Sigmoid colon (tissue), 7 donors: Measurements from ENCODE around the gene PDE11A. TPM values are rescaled to one million over a fixed set of nuclear protein-coding genes. Genes with fewer than 3 reads are reported as not detected.

Experiments
- DNase-seq: peaks from one replicate; pipeline ENCODE4 v3.0.0-alpha.2; 2019
- H3K27ac ChIP-seq, 4 donors: fragments of 200-600 bp; sonication (generic); one replicate each; pipeline ENCODE4 v1.5.1; 2016 to 2019; ENCODE audit warnings: mild to moderate bottlenecking in 1 of 4
- H3K27me3 ChIP-seq, 3 donors: fragments of 200-600 bp; sonication (generic); one replicate each; pipeline ENCODE4 v1.5.1; 2019; ENCODE audit warnings: mild to moderate bottlenecking in 1 of 3
- H3K36me3 ChIP-seq, 4 donors: fragments of 200-600 bp; sonication (generic); one replicate each; pipeline ENCODE4 v1.5.1; 2016 to 2019
- H3K4me1 ChIP-seq, 4 donors: fragments of 200-600 bp; sonication (generic); one replicate each; pipeline ENCODE4 v1.5.1; 2017 to 2019
- H3K4me3 ChIP-seq, 4 donors: fragments of 200-600 bp; sonication (generic); one replicate each; pipeline ENCODE4 v1.5.1; 2017 to 2019; ENCODE audit warnings: mild to moderate bottlenecking in 2 of 4, moderate library complexity in 1 of 4
- H3K9me3 ChIP-seq, 4 donors: fragments of 200-600 bp in 3 of 4; sonication (generic) in 3 of 4; one replicate each; pipeline versions ENCODE4 v1.5.1 to v1.6.1; 2013 to 2019
- CTCF ChIP-seq, 4 experiments: fragments of 450-650 bp in 3 of 4; fragments of 200-600 bp in 1 of 4; IDR thresholded peaks; one replicate each; pipeline ENCODE4 v1.5.1; 2016 to 2019; ENCODE audit warnings: antibody characterized with exemption in 4 of 4, mild to moderate bottlenecking in 3 of 4, moderate library complexity in 2 of 4
- EP300 ChIP-seq, 4 donors: sonication (generic); formaldehyde crosslinking; IDR thresholded peaks; one replicate each; pipeline ENCODE4 v1.6.1; 2017; ENCODE audit warnings: antibody characterized with exemption in 4 of 4
- POLR2A ChIP-seq, 2 donors: fragments of 450-650 bp; IDR thresholded peaks; one replicate each; pipeline ENCODE4 v1.6.1; 2016; ENCODE audit warnings: antibody characterized with exemption in 2 of 2, mild to moderate bottlenecking in 2 of 2, moderate library complexity in 2 of 2
- POLR2AphosphoS5 ChIP-seq, 4 donors: sonication (generic); formaldehyde crosslinking; IDR thresholded peaks; one replicate each; pipeline ENCODE4 v1.6.1; 2017; ENCODE audit warnings: antibody characterized with exemption in 4 of 4
- WGBS, 2 donors: extraction: QIAGEN DNeasy Blood & Tissue Kit; methylation state at CpG; one replicate each; pipeline ENCODE4 v1.1.7; 2013; 5-methylcytosine and 5-hydroxymethylcytosine counted together
- intact Hi-C: fragments of 100-400 bp; cut with DNase I; formaldehyde crosslinking; loops from one replicate; pipeline ENCODE4 v1.15.1; 2023
- polyA plus RNA-seq, 3 donors: library from polyadenylated mRNA; stranded (reverse); fragments of 200-250 nt; gene quantifications; one replicate each; pipeline ENCODE4 v1.2.3, GENCODE V29; 2013
- total RNA-seq, 4 donors: library from RNA; depleted of rRNA; stranded (reverse); fragments of >200 nt; gene quantifications; one replicate each; pipeline ENCODE4 v1.1.0, GENCODE V29; 2016
- donor health status: healthy with polysubstance abuse.
- donor health status: Bipolar disorder and iron deficiency.
- donor health status: healthy.

The PDE11A gene
- total and polyA plus RNA-seq, 7 donors = 0.57 to 16.8 (median 4.3) TPM; not detected in 2

GRCh38 chr2:177641331-177641730 is 431.2 kb downstream of the PDE11A start:
- no peaks in the 10 kb centered on the region for H3K36me3 ChIP-seq
- no peaks in the 10 kb centered on the region for H3K9me3 ChIP-seq
- WGBS, 2 donors = 75 to 81% methylated on average over 2 of the region's 2 CpGs
- no peak overlapping the region for H3K27ac ChIP-seq
- TF ChIP-seq CTCF (IDR thresholded peaks at IDR 0.05) (no peak), EP300 (IDR thresholded peaks at IDR 0.05) (no peak), POLR2A (IDR thresholded peaks at IDR 0.05) (no peak), POLR2AphosphoS5 (IDR thresholded peaks at IDR 0.05) (no peak)
- no peak overlapping the region for H3K4me3 ChIP-seq
- H3K4me1 ChIP-seq = no peaks in the 10 kb centered on the region
- intact Hi-C loops = no loop called here
- no peaks in the 10 kb centered on the region for H3K27me3 ChIP-seq
- DNase-seq = no peak

GRCh38 chr2:177640423-177640822 is 432.2 kb downstream of the PDE11A start:
- Histone ChIP-seq H3K4me3 (no peak overlapping the region), H3K36me3 (no peaks in the 10 kb centered on the region), H3K9me3 (no peaks in the 10 kb centered on the region), H3K27me3 (no peaks in the 10 kb centered on the region), H3K27ac (no peak overlapping the region), H3K4me1 (no peaks in the 10 kb centered on the region)
- WGBS, 2 donors = 23 to 68% methylated on average over 3 of the region's 3 CpGs
- TF ChIP-seq POLR2AphosphoS5 (IDR thresholded peaks at IDR 0.05) = no peak
- TF ChIP-seq POLR2A (IDR thresholded peaks at IDR 0.05) = no peak
- TF ChIP-seq CTCF (IDR thresholded peaks at IDR 0.05) = no peak
- no peak for TF ChIP-seq EP300 (IDR thresholded peaks at IDR 0.05)
- DNase-seq = no peak
- intact Hi-C loops = no loop called here

- Histone ChIP-seq H3K9me3 (no peaks in the 10 kb centered on the region), H3K4me1 (no peaks in the 10 kb centered on the region), H3K36me3 (no peaks in the 10 kb centered on the region), H3K27ac (no peak overlapping the region), H3K4me3 (no peak overlapping the region), H3K27me3 (no peaks in the 10 kb centered on the region)
- intact Hi-C loops = no loop called here
- DNase-seq = no peak
- WGBS, 2 donors = 83 to 92% methylated on average over 2 of the region's 2 CpGs
- TF ChIP-seq EP300 (IDR thresholded peaks at IDR 0.05) (no peak), POLR2AphosphoS5 (IDR thresholded peaks at IDR 0.05) (no peak), POLR2A (IDR thresholded peaks at IDR 0.05) (no peak), CTCF (IDR thresholded peaks at IDR 0.05) (no peak)
Observed at GRCh38 chr2:177639262-177639914, 433.2 kb downstream of the PDE11A start.

GRCh38 chr2:177638507-177638906 is 434.1 kb downstream of the PDE11A start:
- Histone ChIP-seq H3K27me3 (no peaks in the 10 kb centered on the region), H3K4me1 (peaks cover 0 to 6% (median 2%) of the 10 kb centered on the region in 4 donors), H3K9me3 (no peaks in the 10 kb centered on the region), H3K27ac (no peak overlapping the region), H3K4me3 (no peak overlapping the region), H3K36me3 (no peaks in the 10 kb centered on the region)
- no peak for TF ChIP-seq CTCF (IDR thresholded peaks at IDR 0.05)
- no peak for TF ChIP-seq POLR2AphosphoS5 (IDR thresholded peaks at IDR 0.05)
- TF ChIP-seq EP300 (IDR thresholded peaks at IDR 0.05) = no peak
- no peak for TF ChIP-seq POLR2A (IDR thresholded peaks at IDR 0.05)
- DNase-seq = no peak
- intact Hi-C loops = no loop called here
- WGBS, 2 donors = 93 to 98% methylated on average over 1 of the region's 1 CpG

GRCh38 chr2:177636672-177637071 is 435.9 kb downstream of the PDE11A start:
- intact Hi-C loops = no loop called here
- Histone ChIP-seq H3K4me3 (no peak overlapping the region), H3K27me3 (no peaks in the 10 kb centered on the region), H3K27ac (no peak overlapping the region), H3K4me1 (peaks cover 0 to 6% (median 2%) of the 10 kb centered on the region in 4 donors), H3K36me3 (no peaks in the 10 kb centered on the region), H3K9me3 (no peaks in the 10 kb centered on the region)
- TF ChIP-seq POLR2AphosphoS5 (IDR thresholded peaks at IDR 0.05) (no peak), POLR2A (IDR thresholded peaks at IDR 0.05) (no peak)
- DNase-seq = no peak
- WGBS, 2 donors = 74 to 78% methylated on average over 1 of the region's 1 CpG
